Spleen (tissue), 11 donors: ENCODE measurements around the gene DDX3X. TPM values are rescaled to one million over a fixed set of nuclear protein-coding genes. Genes with fewer than 3 reads are reported as not detected.

Experiments used
- DNase-seq: peaks from one replicate; pipeline ENCODE4 v3.0.0-alpha.2; 2020
- H3K27ac ChIP-seq, 8 donors: fragments of 200-600 bp; sonication (generic) in 7 of 8; 1 replicate in 4 of 8; 2 replicates in 4 of 8; pipeline versions ENCODE4 v1.5.0 to v1.8.0; 2016 to 2021; ENCODE audit warnings: inconsistent platforms in 4 of 8, mild to moderate bottlenecking in 4 of 8, moderate library complexity in 1 of 8
- H3K27me3 ChIP-seq, 7 donors: fragments of 200-600 bp; sonication (generic) in 6 of 7; replicated peaks in 1 of 7; 1 replicate in 4 of 7; 2 replicates in 3 of 7; pipeline versions ENCODE4 v1.5.0 to v1.8.0; 2016 to 2021; ENCODE audit warnings: inconsistent platforms in 3 of 7, mild to moderate bottlenecking in 1 of 7
- H3K36me3 ChIP-seq, 6 donors: fragments of 200-600 bp; sonication (generic) in 5 of 6; 1 replicate in 4 of 6; 2 replicates in 2 of 6; pipeline versions ENCODE4 v1.5.0 to v1.8.0; 2016 to 2021; ENCODE audit warnings: inconsistent platforms in 2 of 6
- H3K4me1 ChIP-seq, 6 donors: fragments of 200-600 bp; sonication (generic) in 5 of 6; 1 replicate in 3 of 6; 2 replicates in 3 of 6; pipeline versions ENCODE4 v1.5.0 to v1.8.0; 2016 to 2021; ENCODE audit warnings: inconsistent platforms in 3 of 6
- H3K4me3 ChIP-seq, 8 donors: fragments of 200-600 bp; sonication (generic) in 7 of 8; 1 replicate in 4 of 8; 2 replicates in 4 of 8; pipeline versions ENCODE4 v1.5.0 to v1.8.0; 2016 to 2021; ENCODE audit warnings: inconsistent platforms in 4 of 8, mild to moderate bottlenecking in 4 of 8, moderate library complexity in 2 of 8
- H3K9me3 ChIP-seq, 8 donors: fragments of 200-600 bp; sonication (generic) in 7 of 8; 1 replicate in 4 of 8; 2 replicates in 4 of 8; pipeline versions ENCODE4 v1.5.0 to v1.8.0; 2016 to 2021; ENCODE audit warnings: inconsistent platforms in 4 of 8
- POLR2A ChIP-seq, 3 donors: fragments of 450-650 bp; IDR thresholded peaks; one replicate each; pipeline ENCODE4 v1.5.1; 2017; ENCODE audit warnings: antibody characterized with exemption in 3 of 3, mild to moderate bottlenecking in 1 of 3
- POLR2AphosphoS5 ChIP-seq, 3 donors: sonication (generic); formaldehyde crosslinking; IDR thresholded peaks; one replicate each; pipeline ENCODE4 v1.5.1; 2017; ENCODE audit warnings: antibody characterized with exemption in 3 of 3
- WGBS, 5 donors: extraction: QIAGEN DNeasy Blood & Tissue Kit in 3 of 5; methylation state at CpG; one replicate each; pipeline versions ENCODE4 v1.1.5 to v1.1.7; 2013 to 2018; 5-methylcytosine and 5-hydroxymethylcytosine counted together
- intact Hi-C: fragments of 100-400 bp; cut with DNase I; formaldehyde crosslinking; loops from one replicate; pipeline ENCODE4 v1.15.0; 2023; ENCODE audit warnings: low total_unique reads
- polyA plus RNA-seq, 3 donors: library from polyadenylated mRNA; stranded (reverse); fragments of 200-250 nt; gene quantifications; one replicate each; pipeline ENCODE4 v1.2.1, GENCODE V29; 2013
- total RNA-seq, 7 donors: library from RNA; depleted of rRNA in 3 of 7; stranded (reverse); fragments of >200 nt in 3 of 7; fragmentation: NEBNext Ultra II Directional in 4 of 7; extraction: Animal tissue kit (Norgen Biotek cat#: 25700) in 4 of 7; gene quantifications; one replicate each; pipeline versions ENCODE4 v1.1.0 to v1.2.1, GENCODE V29; 2016 to 2021
- TF ChIP-seq, protein P1 (sequence below), 11 experiments: fragments of 200-600 bp in 7 of 11; fragments of 450-650 bp in 4 of 11; sonication (generic) in 4 of 11; IDR thresholded peaks in 8 of 11; conservative IDR thresholded peaks in 3 of 11; 1 replicate in 7 of 11; 2 replicates in 4 of 11; pipeline versions ENCODE4 v1.4.0 to v1.8.0; 2016 to 2021; ENCODE audit warnings: antibody characterized with exemption in 11 of 11, inconsistent platforms in 4 of 11, mild to moderate bottlenecking in 1 of 11
- donor health status: healthy with polysubstance abuse.
- donor health status: DM: no; HTN: no; CAD: no; lungs with moderate emphysema.
- donor health status: DM: no; HTN: no; CAD: no.
- donor health status: Bipolar disorder and iron deficiency.
- donor health status: healthy.
- donor health status: DM: no; HTN: no; CAD: no.
- donor health status: DM: yes; HTN: yes; CAD: no.

The DDX3X gene
- total and polyA plus RNA-seq, 10 donors, result 43.8 to 448 (median 328) TPM

DNA sequence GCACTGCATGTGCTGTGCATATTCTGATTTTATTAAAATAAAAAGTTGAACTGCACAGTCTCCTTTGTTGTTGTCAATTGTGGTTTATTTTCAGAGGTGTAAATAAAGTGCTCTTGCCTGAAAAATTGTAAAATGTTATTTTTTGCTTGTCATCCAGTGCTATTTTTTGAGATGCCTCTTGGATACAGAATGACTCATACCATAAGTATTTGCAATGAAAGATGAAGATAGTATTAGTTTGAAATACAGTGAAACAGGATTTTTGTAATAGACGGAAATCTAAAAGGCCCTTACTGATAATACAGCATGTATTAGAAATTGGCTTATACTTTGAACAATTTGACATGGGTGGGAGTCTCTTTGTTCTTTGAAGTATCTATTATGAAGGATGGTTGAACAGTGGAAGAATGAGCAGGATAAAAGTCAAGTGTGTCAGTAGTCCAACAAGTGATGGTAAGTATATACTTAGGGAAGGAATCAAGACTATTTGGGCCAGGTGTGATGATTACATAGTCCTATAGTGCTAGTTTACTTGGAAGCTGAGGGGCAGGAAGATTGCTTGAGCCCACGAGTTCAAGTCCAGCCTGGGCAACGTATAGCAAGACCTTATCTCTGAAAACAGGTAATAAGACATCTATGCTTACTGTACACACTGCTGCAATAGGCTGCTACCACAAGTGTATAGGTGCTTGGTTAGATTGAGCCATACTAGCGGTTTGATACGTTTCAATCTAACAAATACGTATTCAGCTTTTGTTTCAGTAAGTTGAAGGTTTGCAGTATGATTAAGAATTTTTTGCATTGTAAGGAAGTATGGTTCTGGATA, 16.4 kb downstream of the DDX3X start:
- Histone ChIP-seq H3K9me3 (no peaks in the 10 kb centered on the region), H3K36me3 (peaks cover 3 to 58% (median 48%) of the 10 kb centered on the region in 6 donors), H3K27me3 (no peaks in the 10 kb centered on the region), H3K4me3 (no peak overlapping the region), H3K4me1 (peaks cover 0 to 6% (median 0%) of the 10 kb centered on the region in 6 donors), H3K27ac (no peak overlapping the region)
- WGBS, 5 donors, result 70 to 86% (median 75%) methylated on average over 6 of the region's 6 CpGs
- intact Hi-C loops, result no loop called here
- TF ChIP-seq POLR2A (IDR thresholded peaks at IDR 0.05) (no peak), POLR2AphosphoS5 (IDR thresholded peaks at IDR 0.05) (peak in 1 of 3 donors; percentile 88)
- TF ChIP-seq, protein P1, sequence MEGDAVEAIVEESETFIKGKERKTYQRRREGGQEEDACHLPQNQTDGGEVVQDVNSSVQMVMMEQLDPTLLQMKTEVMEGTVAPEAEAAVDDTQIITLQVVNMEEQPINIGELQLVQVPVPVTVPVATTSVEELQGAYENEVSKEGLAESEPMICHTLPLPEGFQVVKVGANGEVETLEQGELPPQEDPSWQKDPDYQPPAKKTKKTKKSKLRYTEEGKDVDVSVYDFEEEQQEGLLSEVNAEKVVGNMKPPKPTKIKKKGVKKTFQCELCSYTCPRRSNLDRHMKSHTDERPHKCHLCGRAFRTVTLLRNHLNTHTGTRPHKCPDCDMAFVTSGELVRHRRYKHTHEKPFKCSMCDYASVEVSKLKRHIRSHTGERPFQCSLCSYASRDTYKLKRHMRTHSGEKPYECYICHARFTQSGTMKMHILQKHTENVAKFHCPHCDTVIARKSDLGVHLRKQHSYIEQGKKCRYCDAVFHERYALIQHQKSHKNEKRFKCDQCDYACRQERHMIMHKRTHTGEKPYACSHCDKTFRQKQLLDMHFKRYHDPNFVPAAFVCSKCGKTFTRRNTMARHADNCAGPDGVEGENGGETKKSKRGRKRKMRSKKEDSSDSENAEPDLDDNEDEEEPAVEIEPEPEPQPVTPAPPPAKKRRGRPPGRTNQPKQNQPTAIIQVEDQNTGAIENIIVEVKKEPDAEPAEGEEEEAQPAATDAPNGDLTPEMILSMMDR (IDR thresholded peaks at IDR 0.05 in 8 of 11, conservative IDR thresholded peaks at IDR 0.05 in 3 of 11), result no peak
- no peak for DNase-seq

DNA sequence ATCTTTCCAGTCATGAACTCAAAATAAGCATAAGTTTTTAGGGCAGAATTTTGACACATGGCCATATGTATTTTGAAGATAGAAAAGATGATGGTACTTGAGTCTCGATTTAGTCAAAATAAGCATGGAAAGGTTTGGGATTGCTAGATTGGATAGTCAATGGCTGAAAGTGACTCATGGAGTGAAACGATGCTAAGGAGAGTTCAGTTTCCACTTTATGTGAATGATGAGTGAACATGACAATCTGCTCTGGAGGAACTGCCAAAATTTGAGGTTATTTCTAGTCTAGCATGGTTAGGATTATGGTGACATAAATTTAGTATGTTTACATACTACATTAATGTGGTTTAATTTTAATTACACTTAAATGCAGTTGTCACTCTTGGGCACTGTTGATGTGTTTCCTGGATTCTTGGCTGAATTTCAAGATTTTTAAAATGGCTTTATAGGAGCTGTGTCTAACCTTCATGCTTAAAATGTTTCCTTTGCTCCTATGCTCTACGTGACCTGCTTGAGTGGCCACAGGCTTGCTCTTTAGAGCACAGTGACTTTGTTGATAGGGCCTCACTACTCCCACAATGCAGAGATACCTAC, 17.1 kb downstream of the DDX3X start:
- no peak for DNase-seq
- H3K9me3 ChIP-seq, result no peaks in the 10 kb centered on the region
- intact Hi-C loops, result no loop called here
- H3K36me3 ChIP-seq, result peaks cover 3 to 51% (median 41%) of the 10 kb centered on the region in 6 donors
- no peak overlapping the region for H3K4me3 ChIP-seq
- no peaks in the 10 kb centered on the region for H3K27me3 ChIP-seq
- TF ChIP-seq POLR2AphosphoS5 (IDR thresholded peaks at IDR 0.05), result peak in 1 of 3 donors; percentile 86
- TF ChIP-seq, protein P1 (IDR thresholded peaks at IDR 0.05 in 8 of 11, conservative IDR thresholded peaks at IDR 0.05 in 3 of 11), result no peak
- TF ChIP-seq POLR2A (IDR thresholded peaks at IDR 0.05), result no peak
- 61 to 73% (median 69%) methylated on average over 3 of the region's 3 CpGs for WGBS, 5 donors
- H3K4me1 ChIP-seq, result peaks cover 0 to 6% (median 0%) of the 10 kb centered on the region in 6 donors
- H3K27ac ChIP-seq, result peak overlapping the region in 2 of 8 donors; percentile 1 to 30

DNA sequence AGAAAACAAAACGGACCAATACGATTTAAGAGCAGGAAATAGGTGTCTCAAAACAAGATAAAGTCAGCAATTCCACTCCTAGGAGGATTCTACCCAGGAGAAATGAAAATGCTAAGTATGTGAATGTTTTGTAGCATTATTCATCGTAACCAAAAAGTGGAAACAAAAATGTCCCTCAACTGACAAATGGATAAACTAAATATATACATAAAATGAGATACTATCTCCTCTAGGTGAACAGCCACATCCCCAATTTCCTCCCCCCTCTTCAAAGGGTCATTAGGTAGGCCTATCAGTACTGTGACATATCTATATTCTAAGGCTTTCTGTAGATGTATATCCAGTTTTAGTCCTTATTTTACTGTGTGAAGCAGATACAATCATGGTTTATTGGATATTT, 18.0 kb downstream of the DDX3X start:
- 27 to 53% (median 46%) methylated on average over 3 of the region's 3 CpGs for WGBS, 5 donors
- Histone ChIP-seq H3K4me3 (no peak overlapping the region), H3K4me1 (peaks cover 0 to 6% (median 0%) of the 10 kb centered on the region in 6 donors), H3K9me3 (no peaks in the 10 kb centered on the region), H3K27ac (peak overlapping the region in 2 of 8 donors; percentile 1 to 30), H3K27me3 (no peaks in the 10 kb centered on the region), H3K36me3 (peaks cover 3 to 42% (median 33%) of the 10 kb centered on the region in 6 donors)
- intact Hi-C loops, result no loop called here
- no peak for TF ChIP-seq POLR2AphosphoS5 (IDR thresholded peaks at IDR 0.05)
- TF ChIP-seq, protein P1 (IDR thresholded peaks at IDR 0.05 in 8 of 11, conservative IDR thresholded peaks at IDR 0.05 in 3 of 11), result no peak
- no peak for TF ChIP-seq POLR2A (IDR thresholded peaks at IDR 0.05)
- no peak for DNase-seq

DNA sequence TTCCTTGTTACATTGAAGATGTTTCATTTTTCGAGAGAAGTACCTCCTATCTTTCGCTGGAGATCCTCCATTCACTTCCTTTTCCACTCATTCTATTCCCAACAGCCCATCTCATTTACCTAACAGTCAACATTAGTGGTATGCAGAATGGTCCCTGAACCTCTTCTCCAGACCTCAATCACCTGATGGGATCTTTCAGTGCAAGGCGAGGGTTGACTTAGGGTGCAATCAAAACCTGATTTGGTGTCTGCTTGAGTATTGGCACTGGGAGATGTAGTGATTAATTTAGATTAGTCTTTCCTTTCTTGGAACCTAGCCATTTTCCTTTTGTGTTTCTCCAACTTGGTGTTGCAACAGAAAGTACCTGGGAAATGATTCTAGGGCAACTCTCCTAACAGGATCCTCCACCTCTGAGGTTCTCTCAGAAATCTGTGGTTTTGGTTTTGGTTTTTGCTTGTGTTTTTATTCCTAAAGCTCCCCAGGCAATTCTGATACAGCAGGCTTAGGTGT, 18.4 kb downstream of the DDX3X start:
- Histone ChIP-seq H3K27ac (peak overlapping the region in 1 of 8 donors; percentile 1), H3K36me3 (peaks cover 1 to 38% (median 28%) of the 10 kb centered on the region in 6 donors), H3K4me1 (peaks cover 0 to 6% (median 0%) of the 10 kb centered on the region in 6 donors), H3K27me3 (no peaks in the 10 kb centered on the region), H3K4me3 (no peak overlapping the region), H3K9me3 (no peaks in the 10 kb centered on the region)
- intact Hi-C loops, result no loop called here
- TF ChIP-seq, protein P1 (IDR thresholded peaks at IDR 0.05 in 8 of 11, conservative IDR thresholded peaks at IDR 0.05 in 3 of 11), result no peak
- no peak for TF ChIP-seq POLR2A (IDR thresholded peaks at IDR 0.05)
- TF ChIP-seq POLR2AphosphoS5 (IDR thresholded peaks at IDR 0.05), result peak in 1 of 3 donors; percentile 77
- no peak for DNase-seq
- 59 to 85% (median 75%) methylated on average over 3 of the region's 3 CpGs for WGBS, 5 donors
